NCI-H187 treated with DMSO at 0.1 percent for 48 hours (cell line): ENCODE results near the gene SCRT2.
"Not testable (repeated sequence)": the region's sequence is repeated elsewhere in the genome, so short reads cannot be mapped to it uniquely, and the experiment has no call there.

Source experiments
- DNase-seq: peaks from one replicate; lab custom pipeline; 2025; lab: John Stamatoyannopoulos, UW

The SCRT2 gene

GRCh38 chr20:653110-653589, 22.5 kb downstream of the SCRT2 start, which contains the start of gene SRXN1:
Gene SRXN1, minus strand, starts transcription at chr20:653200. Its CDS starts 15 bp downstream, at chr20:653185.
- no peak for DNase-seq

- DNase-seq, result no peak
These were observed 22.9 kb downstream of the SCRT2 start for GRCh38 chr20:652615-653109.

- DNase-seq, result no peak
These were observed 23.6 kb downstream of the SCRT2 start for GRCh38 chr20:651713-652614.

- DNase-seq, result no peak
These were observed 24.6 kb downstream of the SCRT2 start for GRCh38 chr20:650954-651353.

GRCh38 chr20:650281-650680, 25.3 kb downstream of the SCRT2 start:
- DNase-seq, result no peak

GRCh38 chr20:647479-648019, 28.1 kb downstream of the SCRT2 start:
- no peak for DNase-seq

- DNase-seq, result no peak
These were observed 28.8 kb downstream of the SCRT2 start for GRCh38 chr20:646868-647233.

- no peak for DNase-seq
These were observed 29.3 kb downstream of the SCRT2 start for GRCh38 chr20:646107-646867.

GRCh38 chr20:645318-646106, 30.1 kb downstream of the SCRT2 start:
- no peak for DNase-seq

- no peak for DNase-seq
These were observed 30.8 kb downstream of the SCRT2 start for GRCh38 chr20:644692-645317.

- no peak for DNase-seq
These were observed 33.0 kb downstream of the SCRT2 start for GRCh38 chr20:642398-643174.

- not testable (repeated sequence) for DNase-seq
These were observed 33.6 kb downstream of the SCRT2 start for GRCh38 chr20:642013-642397.

- DNase-seq, result no peak
These were observed 34.1 kb downstream of the SCRT2 start for GRCh38 chr20:641516-641875.

- no peak for DNase-seq
These were observed 34.7 kb downstream of the SCRT2 start for GRCh38 chr20:640674-641515.

- DNase-seq, result no peak
These were observed 37.0 kb downstream of the SCRT2 start for GRCh38 chr20:638579-638978.

- no peak for DNase-seq
These were observed 38.0 kb downstream of the SCRT2 start for GRCh38 chr20:637559-637958.

- no peak for DNase-seq
These were observed 39.7 kb downstream of the SCRT2 start for GRCh38 chr20:635893-636338.

GRCh38 chr20:635028-635892, 40.3 kb downstream of the SCRT2 start:
- DNase-seq, result no peak
